Stimulated activated CD4-positive, alpha-beta T cell treated with anti-CD3 and anti-CD28 coated beads, Interleukin-1b, Interleukin-23, amount 100 ng/mL, for 1 hour (primary cell): ENCODE data around the gene IFNA16.
"Not testable (repeated sequence)": the region's sequence is repeated elsewhere in the genome, so short reads cannot be mapped to it uniquely, and the experiment has no call there.

Source experiments
- DNase-seq, 2 donors: peaks; one replicate each; pipeline ENCODE4 v3.0.0-alpha.2; 2020; ENCODE audit warnings: low read depth in 2 of 2

Gene IFNA16

GRCh38 chr9:21194867-21195776 is 22.0 kb downstream of the IFNA16 start:
- DNase-seq: not testable (repeated sequence)

GRCh38 chr9:21187487-21187886 is 29.6 kb downstream of the IFNA16 start, which contains the start of gene IFNA4:
Gene IFNA4 (minus strand): TSS chr9:21187587. CDS start chr9:21187531, 56 bp downstream.
- DNase-seq: not testable (repeated sequence)

GRCh38 chr9:21182810-21183736 is 34.0 kb downstream of the IFNA16 start:
- DNase-seq: not testable (repeated sequence)

- no peak for DNase-seq
Observed at GRCh38 chr9:21174671-21175070, 42.4 kb downstream of the IFNA16 start.

GRCh38 chr9:21172156-21172555 is 45.0 kb downstream of the IFNA16 start:
- DNase-seq: no peak

- DNase-seq: no peak
Observed at GRCh38 chr9:21171351-21171750, 45.8 kb downstream of the IFNA16 start.

GRCh38 chr9:21166560-21166959 is 50.6 kb downstream of the IFNA16 start, which contains the start of gene IFNA21:
Gene IFNA21 (minus strand): TSS chr9:21166660. CDS start chr9:21166612, 48 bp downstream.
- not testable (repeated sequence) for DNase-seq
